Measurements from ENCODE around the gene SV2C.

SV2C gene

DNA sequence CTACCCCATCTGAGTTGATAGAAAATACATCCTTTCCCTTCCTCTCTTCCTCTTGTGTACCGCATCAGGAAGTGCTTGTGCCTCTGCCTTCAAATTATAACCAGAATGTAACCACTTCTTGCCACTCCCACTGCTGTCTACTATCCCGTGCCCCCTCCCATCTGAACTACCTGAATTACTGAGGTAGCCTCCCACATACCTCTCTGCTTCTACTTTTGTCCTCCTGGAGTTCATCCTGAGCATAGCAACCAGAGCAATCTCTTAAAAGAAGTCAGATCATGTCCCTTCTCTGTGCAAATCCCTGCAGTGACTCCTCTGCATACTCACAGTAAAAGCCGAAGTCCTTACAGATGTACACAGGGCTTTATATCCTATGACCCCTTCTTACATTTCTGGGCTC lies 23.0 kb downstream of the SV2C start:
- no peak for DNase-seq

DNA sequence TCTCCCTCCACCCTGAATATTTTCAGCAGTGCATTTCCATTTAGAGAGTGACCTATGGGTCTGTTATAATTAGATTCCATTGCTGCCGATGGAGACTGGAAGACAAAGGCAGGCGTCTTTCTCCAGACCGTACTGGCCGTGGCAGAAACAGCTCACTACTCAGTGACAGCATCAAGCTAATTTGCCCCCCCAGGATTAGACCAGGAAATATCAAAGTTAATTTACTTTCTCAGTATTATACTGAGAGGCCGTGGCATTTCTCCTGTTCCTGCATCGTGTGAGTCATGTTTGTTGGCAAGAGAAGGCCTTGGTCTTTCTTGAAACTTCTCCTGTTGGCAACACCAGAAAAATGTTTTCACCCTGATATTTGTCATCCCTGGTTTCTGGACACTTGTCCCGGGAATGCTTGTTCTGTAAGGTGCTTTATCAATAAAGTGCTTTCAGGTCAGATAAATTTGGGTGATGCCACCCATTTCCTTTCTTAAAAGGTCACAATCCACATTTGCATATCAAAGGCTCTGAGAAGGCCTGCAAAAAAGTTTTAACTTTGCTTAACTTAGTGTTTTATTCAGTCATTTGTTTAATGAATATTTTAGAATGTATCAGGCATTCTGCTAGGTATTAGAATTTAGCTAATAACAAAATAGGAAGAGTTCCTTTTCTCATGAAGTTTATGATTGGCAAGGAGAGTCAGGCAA lies 28.4 kb downstream of the SV2C start:
- DNase-seq = no peak

DNA sequence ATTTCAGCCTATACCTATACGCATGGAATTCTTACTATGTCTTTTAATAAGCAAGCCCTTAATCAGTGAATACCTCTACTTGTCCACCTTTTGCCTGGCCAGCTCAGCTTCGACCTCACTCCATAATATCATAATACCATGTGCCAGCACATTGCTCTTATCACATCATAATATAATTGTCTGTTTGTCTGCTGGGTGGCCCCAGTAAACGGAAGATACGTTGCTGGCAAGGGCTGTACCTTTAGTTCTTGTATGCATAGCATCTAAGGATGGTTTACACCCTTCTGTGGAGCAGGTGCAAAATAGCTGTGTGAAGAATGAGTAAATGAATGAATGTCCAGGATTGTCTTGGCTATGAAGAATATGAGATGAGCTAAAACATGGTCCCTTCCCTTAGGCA lies 29.9 kb downstream of the SV2C start:
- DNase-seq = no peak

GRCh38 chr5:76114179-76114851 lies 31.1 kb downstream of the SV2C start:
- DNase-seq = no peak

DNA sequence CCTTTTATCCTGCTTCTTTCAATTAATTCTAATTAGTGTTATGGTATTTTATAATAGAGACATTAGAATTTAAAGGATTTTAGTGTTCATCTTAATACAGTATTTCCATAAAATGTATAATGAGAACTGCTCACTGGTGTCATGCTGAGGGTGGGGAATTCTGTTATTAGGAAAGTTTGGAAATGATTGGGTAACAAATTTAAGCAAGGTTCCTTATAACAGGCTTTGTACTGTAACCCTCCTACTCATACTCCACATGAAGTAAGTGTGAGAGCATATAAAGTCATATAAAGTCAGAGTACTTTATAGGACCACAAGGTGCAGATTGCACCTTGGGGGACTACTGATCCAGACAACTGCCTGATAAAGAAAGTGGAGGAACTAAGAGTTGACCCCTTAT lies 42.2 kb downstream of the SV2C start:
- DNase-seq = no peak

- no peak for DNase-seq
Measured at GRCh38 chr5:76125888-76126287, 42.7 kb downstream of the SV2C start.

DNA sequence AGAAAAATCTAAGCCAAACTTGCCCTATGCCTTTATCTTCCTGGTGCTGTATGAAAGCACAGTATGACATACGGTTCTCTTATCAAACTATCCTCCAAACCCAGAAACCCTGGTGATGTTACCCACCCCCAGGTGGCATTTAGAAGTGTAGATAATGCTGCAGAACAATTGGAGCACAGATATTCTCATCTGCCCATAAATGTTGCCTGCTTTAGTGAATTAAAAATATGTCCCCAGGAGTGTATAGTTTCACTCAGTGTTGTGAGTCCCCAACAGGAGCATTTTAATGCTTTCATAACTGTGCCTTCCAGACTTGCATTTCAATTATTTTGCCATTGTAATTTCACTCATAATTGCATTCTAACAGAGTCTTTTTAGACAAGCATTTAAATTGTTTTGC lies 50.8 kb downstream of the SV2C start:
- no peak for DNase-seq

DNA sequence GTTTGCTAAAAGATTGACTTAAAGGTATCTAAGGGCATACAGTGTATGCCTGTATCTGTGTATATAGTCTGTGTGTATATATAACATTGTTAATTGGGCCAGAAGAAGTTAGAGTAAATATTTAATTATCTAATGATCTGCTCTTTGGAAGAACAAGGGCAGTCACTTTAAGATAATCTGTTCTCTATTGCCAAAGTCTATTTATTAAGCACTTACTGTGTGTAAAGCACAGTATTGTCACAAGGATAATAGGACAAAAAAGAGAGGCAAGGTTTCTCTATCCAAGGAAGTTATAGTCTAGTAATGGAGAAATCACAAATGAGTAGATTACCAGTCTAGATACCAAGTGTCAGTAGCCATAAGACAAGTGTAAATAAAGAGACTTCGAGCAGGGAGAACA lies 51.5 kb downstream of the SV2C start:
- DNase-seq = no peak

DNA sequence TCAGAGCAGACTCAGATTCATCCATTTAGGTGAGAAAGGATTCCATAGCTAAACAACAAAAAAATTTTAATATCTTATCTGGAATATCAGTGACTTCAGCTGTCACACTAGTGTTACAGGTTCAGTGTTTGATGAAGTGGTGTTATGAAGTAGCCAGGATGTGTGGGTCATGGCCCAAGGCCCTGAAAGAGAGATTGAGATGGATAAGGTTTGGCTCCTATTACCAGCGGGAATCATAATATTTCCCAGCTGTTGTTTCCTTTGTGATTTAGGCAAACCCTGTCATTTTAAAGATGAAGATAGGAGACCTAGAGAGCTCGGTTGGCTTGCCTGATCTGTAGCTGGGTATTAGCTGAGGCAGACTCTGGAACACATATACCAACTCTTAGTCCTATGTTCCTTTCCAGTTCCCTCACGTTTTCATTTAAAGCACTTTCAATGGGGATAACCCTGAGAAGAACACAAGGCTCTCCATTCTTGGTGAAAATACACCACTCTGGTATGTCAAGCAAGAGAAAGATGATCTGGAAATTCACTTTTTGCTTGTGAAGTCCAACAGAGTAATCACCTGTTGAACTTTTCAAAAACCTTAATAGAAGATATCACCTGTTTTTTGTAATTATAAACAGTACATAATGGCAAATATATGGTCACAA lies 54.8 kb downstream of the SV2C start:
- DNase-seq = no peak

- DNase-seq = no peak
Measured at GRCh38 chr5:76143884-76144283, 60.7 kb downstream of the SV2C start.

DNA sequence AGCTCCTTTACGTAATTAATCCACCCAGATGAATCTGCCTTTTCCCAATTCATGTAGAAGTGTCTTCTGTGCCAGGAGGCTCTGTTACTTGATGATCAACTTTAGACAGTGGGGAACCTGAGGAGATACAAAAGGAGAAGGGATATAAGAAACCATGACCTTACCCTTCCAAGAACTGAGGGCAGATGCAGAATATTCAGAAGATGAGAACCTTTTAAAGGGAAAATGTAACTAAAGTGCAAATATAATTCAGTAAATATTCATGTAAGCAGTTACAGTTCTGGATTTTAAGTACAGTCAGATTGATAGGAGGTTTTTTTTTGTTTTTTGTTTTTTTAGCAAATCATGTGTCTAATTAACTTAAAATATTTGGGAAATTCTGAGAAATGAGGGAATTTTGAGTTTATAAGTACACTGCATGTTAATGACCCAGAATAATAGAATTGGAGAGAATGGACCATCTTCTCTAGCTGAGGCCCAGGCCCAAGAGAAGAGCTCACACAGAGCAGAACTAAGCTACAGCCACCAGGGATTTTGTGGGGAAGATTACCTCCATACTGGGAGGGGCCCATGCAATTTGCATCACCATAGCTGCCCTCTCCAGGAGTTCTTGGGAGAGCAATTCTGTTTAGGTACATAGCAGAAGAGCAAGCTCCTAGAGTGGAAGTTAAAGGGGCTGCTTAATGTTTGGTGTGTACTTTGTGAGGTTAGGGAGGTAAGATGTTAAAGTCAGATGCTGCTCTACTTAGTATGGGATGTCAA lies 61.5 kb downstream of the SV2C start:
- DNase-seq = no peak

- DNase-seq = no peak
Measured at GRCh38 chr5:76145945-76146344, 62.8 kb downstream of the SV2C start.

- no peak for DNase-seq
Measured at GRCh38 chr5:76149636-76150035, 66.5 kb downstream of the SV2C start.

- DNase-seq = no peak
Measured at GRCh38 chr5:76152161-76152560, 69.0 kb downstream of the SV2C start.

GRCh38 chr5:76152700-76153099 lies 69.5 kb downstream of the SV2C start:
- no peak for DNase-seq

DNA sequence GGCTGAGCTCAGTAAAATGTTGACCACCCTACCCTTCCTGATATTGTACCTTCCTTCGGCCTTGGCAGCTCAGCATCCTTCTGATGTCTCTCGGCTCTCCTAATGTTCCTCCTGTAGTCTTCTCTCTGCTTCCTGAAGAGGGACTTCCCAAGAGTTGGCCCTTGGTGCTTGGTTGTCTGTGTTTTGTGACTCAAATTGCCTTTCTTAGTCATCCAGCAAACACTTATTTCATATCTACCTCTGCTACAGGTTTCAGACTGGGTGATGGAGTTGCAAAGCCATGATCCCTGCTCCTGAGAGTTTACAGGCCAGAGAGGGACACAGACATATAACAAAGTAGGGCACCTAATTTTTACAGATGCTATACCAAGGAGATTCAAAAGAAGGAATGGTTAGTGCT lies 70.1 kb downstream of the SV2C start:
- DNase-seq = no peak

GRCh38 chr5:76154009-76154690 lies 71.0 kb downstream of the SV2C start:
- no peak for DNase-seq

GRCh38 chr5:76155536-76155935 lies 72.4 kb downstream of the SV2C start:
- no peak for DNase-seq

DNA sequence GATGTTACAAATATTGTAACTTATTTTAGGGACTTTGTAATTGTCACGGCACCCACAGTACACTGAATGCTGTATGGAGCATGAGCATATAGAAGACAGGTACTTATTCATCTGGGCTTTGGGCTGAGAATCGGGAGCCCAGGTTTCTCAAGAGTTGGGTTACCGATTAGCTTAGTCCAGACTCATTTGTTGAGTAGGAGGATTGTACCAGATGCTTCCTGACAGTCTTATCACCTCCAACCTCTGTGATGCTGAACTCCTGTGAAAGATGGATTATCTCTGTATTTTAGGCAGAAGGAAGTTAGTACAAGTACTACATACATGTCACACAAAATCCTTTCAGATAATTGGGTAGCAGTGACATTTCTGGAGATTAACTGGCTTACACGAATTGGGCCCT lies 79.2 kb downstream of the SV2C start:
- no peak for DNase-seq

GRCh38 chr5:76163111-76163628 lies 80.0 kb downstream of the SV2C start:
- DNase-seq = no peak

- no peak for DNase-seq
Measured at GRCh38 chr5:76165029-76165428, 81.8 kb downstream of the SV2C start.

DNA sequence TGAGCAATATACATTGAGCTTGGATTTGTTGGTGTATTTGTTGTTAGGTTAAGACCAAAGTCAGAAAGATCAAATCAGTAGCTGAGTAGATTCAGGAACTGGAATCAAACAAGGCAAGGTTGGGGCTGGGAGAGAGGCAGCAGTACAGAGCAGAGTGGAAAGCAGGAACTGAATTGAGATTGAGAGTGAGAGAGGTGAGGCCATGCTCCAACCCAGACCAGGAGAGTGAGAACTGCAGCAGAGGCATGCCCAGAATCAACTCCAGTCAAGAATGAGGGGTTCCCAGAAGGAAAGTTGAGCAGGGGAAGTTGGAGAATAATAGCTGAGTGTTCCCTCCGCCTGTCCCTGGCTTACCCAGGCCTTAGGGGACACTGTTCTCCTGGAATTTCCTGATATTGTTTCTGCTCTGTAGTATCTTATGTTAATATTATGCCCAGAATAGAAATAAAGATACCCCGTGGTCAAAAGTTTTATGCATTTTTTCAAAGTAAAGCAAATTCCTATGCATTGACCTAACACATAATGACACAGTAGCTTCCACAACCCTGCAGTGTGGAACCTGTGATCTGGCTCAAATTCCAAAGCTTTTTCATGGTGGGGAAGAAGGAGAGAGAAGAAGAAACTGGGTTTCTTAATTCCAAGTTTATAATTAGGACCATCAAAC lies 82.7 kb downstream of the SV2C start:
- no peak for DNase-seq

All from NCI-H2081 treated with DMSO at 0.1 percent for 48 hours (cell line).